GM23338 (cell line): ENCODE measurements around the gene RAP1GAP. TPM values are rescaled to one million over a fixed set of nuclear protein-coding genes. Genes with fewer than 3 reads are reported as not detected.

Experiments used
- EZH2 ChIP-seq: fragments of 200-600 bp; sonication (generic); IDR thresholded peaks from one replicate; pipeline ENCODE4 v1.8.0; 2017; ENCODE audit warnings: antibody characterized with exemption, mild to moderate bottlenecking, low read depth; ENCODE audit not compliant: unreplicated experiment
- JUNB ChIP-seq: IDR thresholded peaks from one replicate; pipeline ENCODE4 v1.6.1; 2016; ENCODE audit warnings: antibody characterized with exemption; ENCODE audit not compliant: unreplicated experiment
- polyA plus RNA-seq: library from polyadenylated mRNA; unstranded; fragments of >200 nt; fragmentation: Nextera tagmentation; extraction: Ambion mirVana; gene quantifications from 2 replicates; pipeline ENCODE4 v1.2.1, GENCODE V29; 2016
- total RNA-seq: library from RNA; depleted of rRNA; stranded (reverse); fragments of >200 nt; shearing (Covaris generic); gene quantifications from 2 replicates; pipeline ENCODE4 v1.2.3, GENCODE V29; 2014
- TF ChIP-seq, protein P1 (sequence below): fragments of 250-450 bp; sonication (Bioruptor Pico); IDR thresholded peaks from 2 replicates; pipeline ENCODE4 v1.5.0; 2020; ENCODE audit warnings: mild to moderate bottlenecking, moderate library complexity
- TF ChIP-seq, protein P2 (sequence below), 2 experiments: fragments of 200-600 bp in 1 of 2; sonication (generic) in 1 of 2; conservative IDR thresholded peaks; 2 replicates each; pipeline versions ENCODE4 v1.5.1 to v1.6.1; 2016 to 2017; ENCODE audit warnings: antibody characterized with exemption in 2 of 2, low read depth in 2 of 2, mild to moderate bottlenecking in 2 of 2, moderate library complexity in 1 of 2
- TF ChIP-seq, protein P3 (sequence below): IDR thresholded peaks from one replicate; pipeline ENCODE4 v1.6.1; 2018; ENCODE audit warnings: antibody characterized with exemption; ENCODE audit not compliant: unreplicated experiment

Gene RAP1GAP
- total and polyA plus RNA-seq, 2 experiments from 2014 or later, result 4.3 to 6.6 TPM

DNA sequence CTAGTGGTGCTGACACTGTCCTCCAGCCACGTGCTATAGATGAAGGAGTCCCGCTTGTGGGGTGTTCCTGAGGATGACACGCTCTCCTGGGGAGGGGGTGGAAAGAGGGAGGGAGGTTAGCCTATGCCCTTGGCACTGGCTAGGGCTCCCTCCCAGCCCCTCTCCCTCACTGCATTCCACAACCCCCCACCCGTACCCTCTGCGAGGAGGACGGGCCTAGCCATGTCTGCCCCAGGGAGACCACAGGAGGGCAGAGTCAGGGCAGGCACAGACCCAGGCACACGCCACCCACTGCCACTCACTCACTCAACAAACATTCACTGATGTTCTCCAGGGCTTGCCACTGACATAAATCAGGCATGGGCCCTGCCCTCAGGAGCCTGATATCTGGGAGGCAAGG lies 70.7 kb downstream of the RAP1GAP start (continued):
- TF ChIP-seq, protein P1, sequence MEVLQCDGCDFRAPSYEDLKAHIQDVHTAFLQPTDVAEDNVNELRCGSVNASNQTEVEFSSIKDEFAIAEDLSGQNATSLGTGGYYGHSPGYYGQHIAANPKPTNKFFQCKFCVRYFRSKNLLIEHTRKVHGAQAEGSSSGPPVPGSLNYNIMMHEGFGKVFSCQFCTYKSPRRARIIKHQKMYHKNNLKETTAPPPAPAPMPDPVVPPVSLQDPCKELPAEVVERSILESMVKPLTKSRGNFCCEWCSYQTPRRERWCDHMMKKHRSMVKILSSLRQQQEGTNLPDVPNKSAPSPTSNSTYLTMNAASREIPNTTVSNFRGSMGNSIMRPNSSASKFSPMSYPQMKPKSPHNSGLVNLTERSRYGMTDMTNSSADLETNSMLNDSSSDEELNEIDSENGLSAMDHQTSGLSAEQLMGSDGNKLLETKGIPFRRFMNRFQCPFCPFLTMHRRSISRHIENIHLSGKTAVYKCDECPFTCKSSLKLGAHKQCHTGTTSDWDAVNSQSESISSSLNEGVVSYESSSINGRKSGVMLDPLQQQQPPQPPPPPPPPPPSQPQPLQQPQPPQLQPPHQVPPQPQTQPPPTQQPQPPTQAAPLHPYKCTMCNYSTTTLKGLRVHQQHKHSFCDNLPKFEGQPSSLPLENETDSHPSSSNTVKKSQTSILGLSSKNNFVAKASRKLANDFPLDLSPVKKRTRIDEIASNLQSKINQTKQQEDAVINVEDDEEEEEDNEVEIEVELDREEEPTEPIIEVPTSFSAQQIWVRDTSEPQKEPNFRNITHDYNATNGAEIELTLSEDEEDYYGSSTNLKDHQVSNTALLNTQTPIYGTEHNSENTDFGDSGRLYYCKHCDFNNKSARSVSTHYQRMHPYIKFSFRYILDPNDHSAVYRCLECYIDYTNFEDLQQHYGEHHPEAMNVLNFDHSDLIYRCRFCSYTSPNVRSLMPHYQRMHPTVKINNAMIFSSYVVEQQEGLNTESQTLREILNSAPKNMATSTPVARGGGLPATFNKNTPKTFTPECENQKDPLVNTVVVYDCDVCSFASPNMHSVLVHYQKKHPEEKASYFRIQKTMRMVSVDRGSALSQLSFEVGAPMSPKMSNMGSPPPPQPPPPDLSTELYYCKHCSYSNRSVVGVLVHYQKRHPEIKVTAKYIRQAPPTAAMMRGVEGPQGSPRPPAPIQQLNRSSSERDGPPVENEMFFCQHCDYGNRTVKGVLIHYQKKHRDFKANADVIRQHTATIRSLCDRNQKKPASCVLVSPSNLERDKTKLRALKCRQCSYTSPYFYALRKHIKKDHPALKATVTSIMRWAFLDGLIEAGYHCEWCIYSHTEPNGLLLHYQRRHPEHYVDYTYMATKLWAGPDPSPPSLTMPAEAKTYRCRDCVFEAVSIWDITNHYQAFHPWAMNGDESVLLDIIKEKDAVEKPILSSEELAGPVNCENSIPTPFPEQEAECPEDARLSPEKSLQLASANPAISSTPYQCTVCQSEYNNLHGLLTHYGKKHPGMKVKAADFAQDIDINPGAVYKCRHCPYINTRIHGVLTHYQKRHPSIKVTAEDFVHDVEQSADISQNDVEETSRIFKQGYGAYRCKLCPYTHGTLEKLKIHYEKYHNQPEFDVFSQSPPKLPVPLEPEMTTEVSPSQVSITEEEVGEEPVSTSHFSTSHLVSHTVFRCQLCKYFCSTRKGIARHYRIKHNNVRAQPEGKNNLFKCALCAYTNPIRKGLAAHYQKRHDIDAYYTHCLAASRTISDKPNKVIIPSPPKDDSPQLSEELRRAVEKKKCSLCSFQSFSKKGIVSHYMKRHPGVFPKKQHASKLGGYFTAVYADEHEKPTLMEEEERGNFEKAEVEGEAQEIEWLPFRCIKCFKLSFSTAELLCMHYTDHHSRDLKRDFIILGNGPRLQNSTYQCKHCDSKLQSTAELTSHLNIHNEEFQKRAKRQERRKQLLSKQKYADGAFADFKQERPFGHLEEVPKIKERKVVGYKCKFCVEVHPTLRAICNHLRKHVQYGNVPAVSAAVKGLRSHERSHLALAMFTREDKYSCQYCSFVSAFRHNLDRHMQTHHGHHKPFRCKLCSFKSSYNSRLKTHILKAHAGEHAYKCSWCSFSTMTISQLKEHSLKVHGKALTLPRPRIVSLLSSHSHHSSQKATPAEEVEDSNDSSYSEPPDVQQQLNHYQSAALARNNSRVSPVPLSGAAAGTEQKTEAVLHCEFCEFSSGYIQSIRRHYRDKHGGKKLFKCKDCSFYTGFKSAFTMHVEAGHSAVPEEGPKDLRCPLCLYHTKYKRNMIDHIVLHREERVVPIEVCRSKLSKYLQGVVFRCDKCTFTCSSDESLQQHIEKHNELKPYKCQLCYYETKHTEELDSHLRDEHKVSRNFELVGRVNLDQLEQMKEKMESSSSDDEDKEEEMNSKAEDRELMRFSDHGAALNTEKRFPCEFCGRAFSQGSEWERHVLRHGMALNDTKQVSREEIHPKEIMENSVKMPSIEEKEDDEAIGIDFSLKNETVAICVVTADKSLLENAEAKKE (CRISPR knock-in tag), result no peak
- TF ChIP-seq, protein P2, sequence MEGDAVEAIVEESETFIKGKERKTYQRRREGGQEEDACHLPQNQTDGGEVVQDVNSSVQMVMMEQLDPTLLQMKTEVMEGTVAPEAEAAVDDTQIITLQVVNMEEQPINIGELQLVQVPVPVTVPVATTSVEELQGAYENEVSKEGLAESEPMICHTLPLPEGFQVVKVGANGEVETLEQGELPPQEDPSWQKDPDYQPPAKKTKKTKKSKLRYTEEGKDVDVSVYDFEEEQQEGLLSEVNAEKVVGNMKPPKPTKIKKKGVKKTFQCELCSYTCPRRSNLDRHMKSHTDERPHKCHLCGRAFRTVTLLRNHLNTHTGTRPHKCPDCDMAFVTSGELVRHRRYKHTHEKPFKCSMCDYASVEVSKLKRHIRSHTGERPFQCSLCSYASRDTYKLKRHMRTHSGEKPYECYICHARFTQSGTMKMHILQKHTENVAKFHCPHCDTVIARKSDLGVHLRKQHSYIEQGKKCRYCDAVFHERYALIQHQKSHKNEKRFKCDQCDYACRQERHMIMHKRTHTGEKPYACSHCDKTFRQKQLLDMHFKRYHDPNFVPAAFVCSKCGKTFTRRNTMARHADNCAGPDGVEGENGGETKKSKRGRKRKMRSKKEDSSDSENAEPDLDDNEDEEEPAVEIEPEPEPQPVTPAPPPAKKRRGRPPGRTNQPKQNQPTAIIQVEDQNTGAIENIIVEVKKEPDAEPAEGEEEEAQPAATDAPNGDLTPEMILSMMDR (conservative IDR thresholded peaks at IDR 0.05; ENCODE audit: low read depth in 2 of 2), result no peak; a peak in 2 of 4 replicates
- TF ChIP-seq EZH2 (no peak), JUNB (no peak)
- TF ChIP-seq, protein P3, sequence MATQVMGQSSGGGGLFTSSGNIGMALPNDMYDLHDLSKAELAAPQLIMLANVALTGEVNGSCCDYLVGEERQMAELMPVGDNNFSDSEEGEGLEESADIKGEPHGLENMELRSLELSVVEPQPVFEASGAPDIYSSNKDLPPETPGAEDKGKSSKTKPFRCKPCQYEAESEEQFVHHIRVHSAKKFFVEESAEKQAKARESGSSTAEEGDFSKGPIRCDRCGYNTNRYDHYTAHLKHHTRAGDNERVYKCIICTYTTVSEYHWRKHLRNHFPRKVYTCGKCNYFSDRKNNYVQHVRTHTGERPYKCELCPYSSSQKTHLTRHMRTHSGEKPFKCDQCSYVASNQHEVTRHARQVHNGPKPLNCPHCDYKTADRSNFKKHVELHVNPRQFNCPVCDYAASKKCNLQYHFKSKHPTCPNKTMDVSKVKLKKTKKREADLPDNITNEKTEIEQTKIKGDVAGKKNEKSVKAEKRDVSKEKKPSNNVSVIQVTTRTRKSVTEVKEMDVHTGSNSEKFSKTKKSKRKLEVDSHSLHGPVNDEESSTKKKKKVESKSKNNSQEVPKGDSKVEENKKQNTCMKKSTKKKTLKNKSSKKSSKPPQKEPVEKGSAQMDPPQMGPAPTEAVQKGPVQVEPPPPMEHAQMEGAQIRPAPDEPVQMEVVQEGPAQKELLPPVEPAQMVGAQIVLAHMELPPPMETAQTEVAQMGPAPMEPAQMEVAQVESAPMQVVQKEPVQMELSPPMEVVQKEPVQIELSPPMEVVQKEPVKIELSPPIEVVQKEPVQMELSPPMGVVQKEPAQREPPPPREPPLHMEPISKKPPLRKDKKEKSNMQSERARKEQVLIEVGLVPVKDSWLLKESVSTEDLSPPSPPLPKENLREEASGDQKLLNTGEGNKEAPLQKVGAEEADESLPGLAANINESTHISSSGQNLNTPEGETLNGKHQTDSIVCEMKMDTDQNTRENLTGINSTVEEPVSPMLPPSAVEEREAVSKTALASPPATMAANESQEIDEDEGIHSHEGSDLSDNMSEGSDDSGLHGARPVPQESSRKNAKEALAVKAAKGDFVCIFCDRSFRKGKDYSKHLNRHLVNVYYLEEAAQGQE, result no peak
